Measurements from ENCODE around the gene SPATA24.

The SPATA24 gene

GRCh38 chr5:139406963-139407362 lies 3.1 kb upstream of the SPATA24 start:
- no peak for ATAC-seq
- TF ChIP-seq ZFP30 (CRISPR knock-in tag; IDR thresholded peaks at IDR 0.05) (no peak), PATZ1 (CRISPR knock-in tag; IDR thresholded peaks at IDR 0.05; ENCODE audit: borderline replicate concordance) (no peak), ZFP3 (CRISPR knock-in tag; IDR thresholded peaks at IDR 0.05) (no peak), CSDC2 (CRISPR knock-in tag; IDR thresholded peaks at IDR 0.05) (no peak), ZNF70 (CRISPR knock-in tag; IDR thresholded peaks at IDR 0.05) (no peak), CREB5 (CRISPR knock-in tag; IDR thresholded peaks at IDR 0.05; ENCODE audit: low read depth) (no peak), ESRRG (CRISPR knock-in tag; IDR thresholded peaks at IDR 0.05) (no peak), TCF4 (CRISPR knock-in tag; IDR thresholded peaks at IDR 0.05; ENCODE audit: borderline replicate concordance) (no peak), ISL1 (CRISPR knock-in tag; IDR thresholded peaks at IDR 0.05) (no peak), PPARA (CRISPR knock-in tag; IDR thresholded peaks at IDR 0.05; ENCODE audit: borderline replicate concordance) (no peak), OSR1 (CRISPR knock-in tag; IDR thresholded peaks at IDR 0.05) (no peak), ZC3H10 (CRISPR knock-in tag; IDR thresholded peaks at IDR 0.05) (no peak), BACH2 (CRISPR knock-in tag; IDR thresholded peaks at IDR 0.05; ENCODE audit: borderline replicate concordance) (no peak), TOX (CRISPR knock-in tag; IDR thresholded peaks at IDR 0.05; ENCODE audit: borderline replicate concordance) (no peak), ZNF8 (CRISPR knock-in tag; IDR thresholded peaks at IDR 0.05) (no peak)
- TF ChIP-seq, protein P1, sequence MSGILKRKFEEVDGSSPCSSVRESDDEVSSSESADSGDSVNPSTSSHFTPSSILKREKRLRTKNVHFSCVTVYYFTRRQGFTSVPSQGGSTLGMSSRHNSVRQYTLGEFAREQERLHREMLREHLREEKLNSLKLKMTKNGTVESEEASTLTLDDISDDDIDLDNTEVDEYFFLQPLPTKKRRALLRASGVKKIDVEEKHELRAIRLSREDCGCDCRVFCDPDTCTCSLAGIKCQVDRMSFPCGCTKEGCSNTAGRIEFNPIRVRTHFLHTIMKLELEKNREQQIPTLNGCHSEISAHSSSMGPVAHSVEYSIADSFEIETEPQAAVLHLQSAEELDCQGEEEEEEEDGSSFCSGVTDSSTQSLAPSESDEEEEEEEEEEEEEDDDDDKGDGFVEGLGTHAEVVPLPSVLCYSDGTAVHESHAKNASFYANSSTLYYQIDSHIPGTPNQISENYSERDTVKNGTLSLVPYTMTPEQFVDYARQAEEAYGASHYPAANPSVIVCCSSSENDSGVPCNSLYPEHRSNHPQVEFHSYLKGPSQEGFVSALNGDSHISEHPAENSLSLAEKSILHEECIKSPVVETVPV (CRISPR knock-in tag; IDR thresholded peaks at IDR 0.05) = no peak
- TF ChIP-seq, protein P2, sequence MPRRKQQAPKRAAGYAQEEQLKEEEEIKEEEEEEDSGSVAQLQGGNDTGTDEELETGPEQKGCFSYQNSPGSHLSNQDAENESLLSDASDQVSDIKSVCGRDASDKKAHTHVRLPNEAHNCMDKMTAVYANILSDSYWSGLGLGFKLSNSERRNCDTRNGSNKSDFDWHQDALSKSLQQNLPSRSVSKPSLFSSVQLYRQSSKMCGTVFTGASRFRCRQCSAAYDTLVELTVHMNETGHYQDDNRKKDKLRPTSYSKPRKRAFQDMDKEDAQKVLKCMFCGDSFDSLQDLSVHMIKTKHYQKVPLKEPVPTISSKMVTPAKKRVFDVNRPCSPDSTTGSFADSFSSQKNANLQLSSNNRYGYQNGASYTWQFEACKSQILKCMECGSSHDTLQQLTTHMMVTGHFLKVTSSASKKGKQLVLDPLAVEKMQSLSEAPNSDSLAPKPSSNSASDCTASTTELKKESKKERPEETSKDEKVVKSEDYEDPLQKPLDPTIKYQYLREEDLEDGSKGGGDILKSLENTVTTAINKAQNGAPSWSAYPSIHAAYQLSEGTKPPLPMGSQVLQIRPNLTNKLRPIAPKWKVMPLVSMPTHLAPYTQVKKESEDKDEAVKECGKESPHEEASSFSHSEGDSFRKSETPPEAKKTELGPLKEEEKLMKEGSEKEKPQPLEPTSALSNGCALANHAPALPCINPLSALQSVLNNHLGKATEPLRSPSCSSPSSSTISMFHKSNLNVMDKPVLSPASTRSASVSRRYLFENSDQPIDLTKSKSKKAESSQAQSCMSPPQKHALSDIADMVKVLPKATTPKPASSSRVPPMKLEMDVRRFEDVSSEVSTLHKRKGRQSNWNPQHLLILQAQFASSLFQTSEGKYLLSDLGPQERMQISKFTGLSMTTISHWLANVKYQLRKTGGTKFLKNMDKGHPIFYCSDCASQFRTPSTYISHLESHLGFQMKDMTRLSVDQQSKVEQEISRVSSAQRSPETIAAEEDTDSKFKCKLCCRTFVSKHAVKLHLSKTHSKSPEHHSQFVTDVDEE (CRISPR knock-in tag; IDR thresholded peaks at IDR 0.05) = no peak

GRCh38 chr5:139404484-139404840 lies 573 bp upstream of the SPATA24 start:
- TF ChIP-seq SNAI2 (CRISPR knock-in tag; IDR thresholded peaks at IDR 0.05) (no peak), ZNF8 (CRISPR knock-in tag; IDR thresholded peaks at IDR 0.05) (no peak), GLIS3 (CRISPR knock-in tag; IDR thresholded peaks at IDR 0.05) (no peak), ARNTL (CRISPR knock-in tag; IDR thresholded peaks at IDR 0.05; ENCODE audit: borderline replicate concordance, low read depth) (no peak)
- TF ChIP-seq, protein P1 (CRISPR knock-in tag; IDR thresholded peaks at IDR 0.05) = no peak
- ATAC-seq = no peak

GRCh38 chr5:139403418-139403786 lies 487 bp downstream of the SPATA24 start:
- peak; percentile 31 for ATAC-seq
- no peak for TF ChIP-seq RARB (CRISPR knock-in tag; IDR thresholded peaks at IDR 0.05)

DNA sequence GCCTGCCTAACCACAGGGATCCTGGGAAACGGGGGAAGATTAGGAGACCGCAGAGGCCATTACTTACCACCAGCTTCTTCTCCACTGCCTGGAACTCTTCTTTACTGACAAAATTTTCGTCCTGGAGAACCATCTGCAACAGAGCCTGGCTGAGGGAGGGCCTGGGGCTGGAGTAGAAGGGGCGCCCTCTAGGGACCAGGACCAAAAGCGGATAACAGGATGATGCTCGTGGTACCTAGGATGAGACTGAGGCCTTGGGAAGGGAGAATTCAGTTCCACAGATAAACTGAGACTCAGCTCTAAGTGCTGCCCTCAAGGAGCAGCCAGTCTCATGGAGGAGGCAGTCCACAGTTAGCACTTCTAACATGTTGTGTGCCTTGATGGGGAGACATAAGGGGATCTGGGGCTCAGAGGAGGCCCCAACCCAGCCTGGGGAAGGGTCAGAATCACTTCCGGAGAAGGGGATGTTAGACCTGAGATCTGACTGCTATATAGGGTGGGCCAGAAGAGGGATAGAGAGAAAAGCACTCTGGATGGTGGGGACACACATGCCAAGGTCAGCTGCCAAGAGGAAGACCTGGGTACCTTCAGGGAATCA lies 1.2 kb downstream of the SPATA24 start:
- ATAC-seq = 0 out of 3 replicates have a peak, but pooled peaks have one; percentile 8
- TF ChIP-seq CREB5 (CRISPR knock-in tag; IDR thresholded peaks at IDR 0.05; ENCODE audit: low read depth) (no peak), ZNF565 (CRISPR knock-in tag; conservative IDR thresholded peaks at IDR 0.05; ENCODE audit: low read depth) (no peak), BACH2 (CRISPR knock-in tag; IDR thresholded peaks at IDR 0.05; ENCODE audit: borderline replicate concordance) (no peak), ZFP3 (CRISPR knock-in tag; IDR thresholded peaks at IDR 0.05) (no peak), TCF4 (CRISPR knock-in tag; IDR thresholded peaks at IDR 0.05; ENCODE audit: borderline replicate concordance) (no peak), CSDC2 (CRISPR knock-in tag; IDR thresholded peaks at IDR 0.05) (no peak), SNAI2 (CRISPR knock-in tag; IDR thresholded peaks at IDR 0.05) (no peak), ISL1 (CRISPR knock-in tag; IDR thresholded peaks at IDR 0.05) (no peak), ZFP30 (CRISPR knock-in tag; IDR thresholded peaks at IDR 0.05) (no peak), TOX (CRISPR knock-in tag; IDR thresholded peaks at IDR 0.05; ENCODE audit: borderline replicate concordance) (no peak), PPARA (CRISPR knock-in tag; IDR thresholded peaks at IDR 0.05; ENCODE audit: borderline replicate concordance) (no peak), ESRRG (CRISPR knock-in tag; IDR thresholded peaks at IDR 0.05) (no peak), RARB (CRISPR knock-in tag; IDR thresholded peaks at IDR 0.05) (no peak)
- TF ChIP-seq, protein P2 (CRISPR knock-in tag; IDR thresholded peaks at IDR 0.05) = no peak

Measured in SK-N-SH treated with all-trans-retinoic acid at 6 μM for 48 hours (cell line).